ENCODE results near the gene CTIF.

DNA sequence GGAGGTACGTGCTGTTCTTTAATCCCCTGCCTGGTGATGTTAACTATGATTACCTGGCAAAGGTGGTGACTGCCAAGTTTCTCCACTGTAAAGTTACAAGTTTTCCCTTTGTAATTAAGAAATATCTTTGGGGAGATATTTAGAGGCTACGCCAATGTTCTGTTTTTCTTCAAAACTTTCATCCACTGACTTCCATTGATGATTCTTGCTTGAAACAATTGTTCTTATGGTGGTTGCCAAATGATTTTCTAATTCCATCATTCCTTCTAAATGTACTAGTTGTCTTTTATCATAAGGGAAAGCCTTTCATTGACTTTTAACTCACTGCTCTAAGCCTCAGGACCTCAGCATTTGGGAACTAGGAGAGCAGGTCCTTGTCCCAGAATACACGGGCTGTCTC lies 206.5 kb downstream of the CTIF start:
- TF ChIP-seq, protein P1, sequence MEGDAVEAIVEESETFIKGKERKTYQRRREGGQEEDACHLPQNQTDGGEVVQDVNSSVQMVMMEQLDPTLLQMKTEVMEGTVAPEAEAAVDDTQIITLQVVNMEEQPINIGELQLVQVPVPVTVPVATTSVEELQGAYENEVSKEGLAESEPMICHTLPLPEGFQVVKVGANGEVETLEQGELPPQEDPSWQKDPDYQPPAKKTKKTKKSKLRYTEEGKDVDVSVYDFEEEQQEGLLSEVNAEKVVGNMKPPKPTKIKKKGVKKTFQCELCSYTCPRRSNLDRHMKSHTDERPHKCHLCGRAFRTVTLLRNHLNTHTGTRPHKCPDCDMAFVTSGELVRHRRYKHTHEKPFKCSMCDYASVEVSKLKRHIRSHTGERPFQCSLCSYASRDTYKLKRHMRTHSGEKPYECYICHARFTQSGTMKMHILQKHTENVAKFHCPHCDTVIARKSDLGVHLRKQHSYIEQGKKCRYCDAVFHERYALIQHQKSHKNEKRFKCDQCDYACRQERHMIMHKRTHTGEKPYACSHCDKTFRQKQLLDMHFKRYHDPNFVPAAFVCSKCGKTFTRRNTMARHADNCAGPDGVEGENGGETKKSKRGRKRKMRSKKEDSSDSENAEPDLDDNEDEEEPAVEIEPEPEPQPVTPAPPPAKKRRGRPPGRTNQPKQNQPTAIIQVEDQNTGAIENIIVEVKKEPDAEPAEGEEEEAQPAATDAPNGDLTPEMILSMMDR (IDR thresholded peaks at IDR 0.05 in 8 of 11, conservative IDR thresholded peaks at IDR 0.05 in 3 of 11): no peak
- TF ChIP-seq POLR2A (IDR thresholded peaks at IDR 0.05) (no peak), POLR2AphosphoS5 (IDR thresholded peaks at IDR 0.05) (no peak)
